GM19468 (cell line): Measurements from ENCODE around the gene SLC25A5.
"Not testable (repeated sequence)": the region's sequence is repeated elsewhere in the genome, so short reads cannot be mapped to it uniquely, and the experiment has no call there.

Experiments
- ATAC-seq: cut with Tn5 transposase; IDR thresholded peaks from one replicate; pipeline ENCODE4 v1.9.1; 2021; ENCODE audit warnings: mild to moderate bottlenecking, moderate library complexity, moderate number of reproducible peaks; ENCODE audit not compliant: unreplicated experiment; ENCODE audit errors: extremely low read depth

SLC25A5 gene

GRCh38 chrX:119502727-119503483 lies 34.7 kb downstream of the SLC25A5 start:
- no peak for ATAC-seq

- no peak for ATAC-seq
Observed at GRCh38 chrX:119503484-119503861, 35.2 kb downstream of the SLC25A5 start.

- not testable (repeated sequence) for ATAC-seq
Observed at GRCh38 chrX:119505145-119505544, 36.9 kb downstream of the SLC25A5 start.

- no peak for ATAC-seq
Observed at GRCh38 chrX:119505945-119506344, 37.7 kb downstream of the SLC25A5 start.

- no peak for ATAC-seq
Observed at GRCh38 chrX:119507206-119507605, 39.0 kb downstream of the SLC25A5 start.

GRCh38 chrX:119512146-119512800 lies 44.0 kb downstream of the SLC25A5 start:
- ATAC-seq: no peak

- peak; percentile 48 for ATAC-seq
Observed at GRCh38 chrX:119516157-119516702, 48.0 kb downstream of the SLC25A5 start.

GRCh38 chrX:119518371-119518770 lies 50.1 kb downstream of the SLC25A5 start:
- no peak for ATAC-seq
